Keratinocyte (primary cell): Measurements from ENCODE around the gene KRT27.

Experiments
- EZH2 ChIP-seq: IDR thresholded peaks from one replicate; pipeline ENCODE4 v1.6.1; 2012; ENCODE audit warnings: inconsistent platforms, mild to moderate bottlenecking, low read length, moderate library complexity
- TF ChIP-seq, protein P1 (sequence below), 3 experiments: IDR thresholded peaks in 1 of 3; conservative IDR thresholded peaks in 1 of 3; optimal IDR thresholded peaks in 1 of 3; 2 replicates in 2 of 3; 3 replicates in 1 of 3; pipeline versions ENCODE3 to v1.5.1; 2011; ENCODE audit warnings: low read length in 3 of 3, mild to moderate bottlenecking in 3 of 3, moderate library complexity in 2 of 3, control low read depth in 1 of 3, inconsistent platforms in 1 of 3; ENCODE audit not compliant: insufficient read depth in 2 of 3; ENCODE audit errors: extremely low read depth in 1 of 3

DNA sequence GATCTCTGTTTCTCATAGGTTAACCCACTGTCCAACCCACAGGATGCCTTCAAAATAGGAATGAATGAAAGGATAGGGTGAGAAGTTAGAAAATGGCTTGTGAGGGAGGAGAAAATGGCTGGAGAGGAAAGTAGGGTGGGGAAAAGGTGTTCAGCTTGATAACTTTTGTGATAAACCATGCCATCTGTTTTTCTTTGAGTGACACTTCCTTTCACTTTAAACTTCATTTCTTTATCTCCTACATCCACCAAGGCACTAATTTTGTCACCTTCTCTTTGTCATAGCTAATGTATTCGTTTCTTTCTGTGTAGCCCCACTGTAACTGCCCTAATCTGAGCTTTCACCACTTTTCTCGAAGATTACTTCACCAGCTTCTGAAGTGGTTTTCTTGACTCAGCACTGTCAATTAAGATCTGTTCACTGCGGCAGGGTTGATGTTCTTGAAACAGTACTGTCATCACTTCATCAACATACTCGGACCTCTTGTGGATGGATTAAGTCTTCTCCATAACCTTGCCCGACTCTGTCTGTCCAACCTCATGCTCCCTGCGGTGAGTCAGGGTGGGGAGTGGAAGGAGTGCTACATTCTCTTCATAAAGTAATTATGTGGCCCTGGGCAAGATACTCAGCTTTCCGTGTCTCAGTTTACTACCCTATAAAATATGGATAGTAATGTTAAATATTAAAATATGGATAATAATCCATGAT lies 45.5 kb upstream of the KRT27 start:
- no peak for TF ChIP-seq EZH2
- TF ChIP-seq, protein P1, sequence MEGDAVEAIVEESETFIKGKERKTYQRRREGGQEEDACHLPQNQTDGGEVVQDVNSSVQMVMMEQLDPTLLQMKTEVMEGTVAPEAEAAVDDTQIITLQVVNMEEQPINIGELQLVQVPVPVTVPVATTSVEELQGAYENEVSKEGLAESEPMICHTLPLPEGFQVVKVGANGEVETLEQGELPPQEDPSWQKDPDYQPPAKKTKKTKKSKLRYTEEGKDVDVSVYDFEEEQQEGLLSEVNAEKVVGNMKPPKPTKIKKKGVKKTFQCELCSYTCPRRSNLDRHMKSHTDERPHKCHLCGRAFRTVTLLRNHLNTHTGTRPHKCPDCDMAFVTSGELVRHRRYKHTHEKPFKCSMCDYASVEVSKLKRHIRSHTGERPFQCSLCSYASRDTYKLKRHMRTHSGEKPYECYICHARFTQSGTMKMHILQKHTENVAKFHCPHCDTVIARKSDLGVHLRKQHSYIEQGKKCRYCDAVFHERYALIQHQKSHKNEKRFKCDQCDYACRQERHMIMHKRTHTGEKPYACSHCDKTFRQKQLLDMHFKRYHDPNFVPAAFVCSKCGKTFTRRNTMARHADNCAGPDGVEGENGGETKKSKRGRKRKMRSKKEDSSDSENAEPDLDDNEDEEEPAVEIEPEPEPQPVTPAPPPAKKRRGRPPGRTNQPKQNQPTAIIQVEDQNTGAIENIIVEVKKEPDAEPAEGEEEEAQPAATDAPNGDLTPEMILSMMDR (optimal IDR thresholded peaks at IDR 0.05 in 1 of 3, IDR thresholded peaks at IDR 0.05 in 1 of 3, conservative IDR thresholded peaks at IDR 0.05 in 1 of 3; ENCODE audit: extremely low read depth in 1 of 3, insufficient read depth in 2 of 3, low read length in 3 of 3), result no peak
